ENCODE measurements around the gene MAK. TPM values are rescaled to one million over a fixed set of nuclear protein-coding genes. Genes with fewer than 3 reads are reported as not detected.

The MAK gene
- total and polyA plus RNA-seq, 2 experiments from 2014 or later: 0.18 to 0.77 TPM

DNA sequence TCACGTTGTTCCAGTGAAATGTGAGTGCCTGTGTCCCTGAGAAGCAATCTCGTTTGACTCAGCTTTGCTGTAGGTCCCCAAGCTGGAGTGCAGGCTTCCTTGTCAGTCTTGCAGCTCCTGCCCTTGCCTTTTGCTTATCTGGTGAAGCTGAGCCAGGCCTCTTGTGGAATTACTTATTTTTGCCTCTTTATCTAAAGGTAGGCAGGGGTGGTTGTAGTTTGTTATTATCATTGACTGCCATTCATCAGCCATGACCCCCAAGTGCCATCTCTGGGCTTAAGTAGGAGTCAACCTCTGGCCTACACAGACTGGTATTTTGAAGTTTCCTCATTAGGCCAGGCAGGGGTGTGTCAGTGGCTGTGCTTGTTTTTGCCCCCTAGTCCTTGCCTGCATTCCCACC, 88.6 kb downstream of the MAK start:
- Histone ChIP-seq H3K36me3 (peaks cover 3% of the 10 kb centered on the region), H3K27me3 (no peaks in the 10 kb centered on the region), H3K9me3 (ENCODE audit: low read depth) (no peaks in the 10 kb centered on the region), H3K27ac (peak overlapping the region; percentile 89), H3K4me3 (peak overlapping the region; percentile 94), H3K4me1 (ENCODE audit: low read depth) (peaks cover 43% of the 10 kb centered on the region)
- TF ChIP-seq, protein P1, sequence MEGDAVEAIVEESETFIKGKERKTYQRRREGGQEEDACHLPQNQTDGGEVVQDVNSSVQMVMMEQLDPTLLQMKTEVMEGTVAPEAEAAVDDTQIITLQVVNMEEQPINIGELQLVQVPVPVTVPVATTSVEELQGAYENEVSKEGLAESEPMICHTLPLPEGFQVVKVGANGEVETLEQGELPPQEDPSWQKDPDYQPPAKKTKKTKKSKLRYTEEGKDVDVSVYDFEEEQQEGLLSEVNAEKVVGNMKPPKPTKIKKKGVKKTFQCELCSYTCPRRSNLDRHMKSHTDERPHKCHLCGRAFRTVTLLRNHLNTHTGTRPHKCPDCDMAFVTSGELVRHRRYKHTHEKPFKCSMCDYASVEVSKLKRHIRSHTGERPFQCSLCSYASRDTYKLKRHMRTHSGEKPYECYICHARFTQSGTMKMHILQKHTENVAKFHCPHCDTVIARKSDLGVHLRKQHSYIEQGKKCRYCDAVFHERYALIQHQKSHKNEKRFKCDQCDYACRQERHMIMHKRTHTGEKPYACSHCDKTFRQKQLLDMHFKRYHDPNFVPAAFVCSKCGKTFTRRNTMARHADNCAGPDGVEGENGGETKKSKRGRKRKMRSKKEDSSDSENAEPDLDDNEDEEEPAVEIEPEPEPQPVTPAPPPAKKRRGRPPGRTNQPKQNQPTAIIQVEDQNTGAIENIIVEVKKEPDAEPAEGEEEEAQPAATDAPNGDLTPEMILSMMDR (IDR thresholded peaks at IDR 0.05; ENCODE audit: low read depth, low read length): no peak
- DNase-seq (ENCODE audit: low read depth in 1 of 2, low spot score in 1 of 2): peak in 1 of 2 donors; percentile 51

DNA sequence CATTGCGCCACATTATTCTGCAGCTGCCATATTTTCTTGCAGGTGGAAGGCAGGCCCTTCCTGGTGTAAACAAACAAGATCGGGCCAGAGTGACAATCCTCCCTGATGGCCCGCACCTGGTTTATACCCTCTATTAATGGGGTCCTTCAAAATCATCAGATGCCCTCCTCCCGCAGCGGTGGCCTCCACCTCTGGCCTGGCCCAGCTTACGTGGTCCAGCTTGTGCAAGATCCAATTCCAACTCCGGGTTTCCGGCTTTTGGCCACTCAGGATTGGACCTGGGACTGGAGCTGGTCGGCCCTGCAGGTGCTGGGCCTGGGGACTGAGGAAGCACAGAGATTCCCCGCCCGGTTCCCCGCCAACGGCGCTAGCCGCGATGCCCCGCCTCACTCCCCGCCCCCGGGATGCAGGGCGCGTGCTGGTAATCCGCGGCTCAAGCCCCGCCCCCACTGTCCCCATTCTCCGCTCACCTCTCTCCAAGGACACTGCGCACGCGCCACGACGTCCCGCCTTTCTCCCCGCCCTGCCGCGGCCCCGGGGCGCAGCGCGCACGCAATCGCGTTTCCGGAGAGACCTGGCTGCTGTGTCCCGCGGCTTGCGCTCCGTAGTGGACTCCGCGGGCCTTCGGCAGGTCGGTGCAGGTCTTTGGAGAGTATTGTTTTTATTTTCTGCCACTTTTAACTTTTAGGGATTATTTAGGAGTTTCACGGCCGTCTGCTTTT, 90.9 kb downstream of the MAK start, which contains the start of gene TMEM14B:
TMEM14B (plus strand) TSS at position 555 of the 722 bp plus-strand sequence. CDS start 1,441 bp downstream, outside the sequence.
- peak; percentile 97 to 100 for DNase-seq (ENCODE audit: low read depth in 1 of 2, low spot score in 1 of 2)
- Histone ChIP-seq H3K9me3 (ENCODE audit: low read depth) (no peaks in the 10 kb centered on the region), H3K27ac (peak within 1 kb of the TSS; percentile 89), H3K36me3 (no peaks in the 10 kb centered on the region), H3K4me3 (peak within 1 kb of the TSS; percentile 94), H3K4me1 (ENCODE audit: low read depth) (peaks cover 43% of the 10 kb centered on the region), H3K27me3 (no peaks in the 10 kb centered on the region)
- TF ChIP-seq, protein P1 (IDR thresholded peaks at IDR 0.05; ENCODE audit: low read depth, low read length): no peak

DNA sequence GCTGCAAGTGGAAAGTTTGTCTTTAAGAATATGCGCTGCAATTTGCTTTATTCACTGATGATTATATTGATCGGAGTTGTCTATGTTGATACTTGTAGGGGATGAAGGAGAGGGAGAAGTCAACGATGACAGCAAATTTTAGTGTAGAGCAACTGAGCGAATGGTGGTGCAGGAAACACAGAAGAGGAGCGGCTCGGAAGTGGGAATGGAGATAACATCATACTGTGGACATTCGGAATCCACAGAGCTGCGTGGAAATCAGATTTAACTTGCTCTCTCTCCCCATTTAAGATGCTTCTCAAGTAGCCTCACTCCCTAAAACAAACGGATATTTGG, 91.5 kb downstream of the MAK start:
- Histone ChIP-seq H3K4me1 (ENCODE audit: low read depth) (peaks cover 43% of the 10 kb centered on the region), H3K27ac (peak overlapping the region; percentile 3), H3K4me3 (peak overlapping the region; percentile 94), H3K27me3 (no peaks in the 10 kb centered on the region), H3K9me3 (ENCODE audit: low read depth) (no peaks in the 10 kb centered on the region), H3K36me3 (no peaks in the 10 kb centered on the region)
- TF ChIP-seq, protein P1 (IDR thresholded peaks at IDR 0.05; ENCODE audit: low read depth, low read length): no peak
- no peak for DNase-seq (ENCODE audit: low read depth in 1 of 2, low spot score in 1 of 2)

DNA sequence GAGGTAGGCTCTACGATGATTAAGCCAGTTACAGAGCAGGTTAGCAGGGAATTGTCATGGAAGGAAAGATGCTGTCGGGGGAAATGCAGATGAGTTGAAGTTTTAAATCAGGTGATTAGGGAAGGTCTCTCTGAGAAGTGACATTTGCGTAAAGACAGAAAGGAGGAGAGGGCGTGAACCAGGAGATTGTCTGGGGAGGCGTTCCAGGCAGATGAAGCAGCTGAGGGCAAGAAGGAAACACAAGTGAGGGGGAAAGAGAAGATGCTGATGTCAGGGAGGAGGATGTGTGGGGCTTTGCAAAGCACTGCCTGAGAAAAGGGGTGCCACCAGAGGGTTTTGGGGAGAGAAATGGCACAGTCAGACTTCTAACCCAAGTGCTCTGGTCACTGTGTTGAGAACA, 93.2 kb downstream of the MAK start:
- no peak overlapping the region for H3K4me3 ChIP-seq
- TF ChIP-seq, protein P1 (IDR thresholded peaks at IDR 0.05; ENCODE audit: low read depth, low read length): no peak
- no peak for DNase-seq (ENCODE audit: low read depth in 1 of 2, low spot score in 1 of 2)

DNA sequence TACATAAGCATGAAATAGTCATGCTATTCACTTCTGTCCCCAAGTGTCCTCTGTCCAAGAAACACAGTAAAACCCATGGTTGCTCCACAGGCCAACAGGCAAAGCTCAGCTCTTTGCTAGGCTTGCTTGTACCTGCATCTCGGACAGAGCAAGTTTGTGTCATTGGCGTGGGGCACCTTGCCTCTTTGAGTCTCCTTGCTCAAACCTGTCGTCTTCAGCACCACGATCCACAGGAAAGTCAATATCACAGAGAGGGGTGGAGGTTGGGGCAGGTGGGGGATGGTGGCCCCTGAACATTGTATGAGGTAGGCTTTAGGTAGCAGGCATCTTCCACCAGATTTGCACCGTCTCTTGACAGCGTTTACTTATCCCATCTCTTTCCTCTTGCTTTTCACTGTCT, 94.8 kb downstream of the MAK start:
- Histone ChIP-seq H3K36me3 (no peaks in the 10 kb centered on the region), H3K27ac (no peak overlapping the region), H3K4me1 (ENCODE audit: low read depth) (peaks cover 10% of the 10 kb centered on the region), H3K9me3 (ENCODE audit: low read depth) (no peaks in the 10 kb centered on the region), H3K4me3 (no peak overlapping the region), H3K27me3 (no peaks in the 10 kb centered on the region)
- TF ChIP-seq, protein P1 (IDR thresholded peaks at IDR 0.05; ENCODE audit: low read depth, low read length): no peak
- no peak for DNase-seq (ENCODE audit: low read depth in 1 of 2, low spot score in 1 of 2)

More for the DNA sequence above, 93.2 kb downstream of the MAK start:
- no peaks in the 10 kb centered on the region for H3K9me3 ChIP-seq (ENCODE audit: low read depth)
- peaks cover 26% of the 10 kb centered on the region for H3K4me1 ChIP-seq (ENCODE audit: low read depth)
- no peaks in the 10 kb centered on the region for H3K27me3 ChIP-seq
- no peaks in the 10 kb centered on the region for H3K36me3 ChIP-seq
- H3K27ac ChIP-seq: peak overlapping the region; percentile 4
